SKM-1 treated with dmso at 0.1 percent for 144 hours (cell line): ENCODE measurements around the gene RPN2.

Source experiments
- DNase-seq: peaks from one replicate; lab custom pipeline; 2025; ENCODE audit not compliant: unreplicated experiment; lab: John Stamatoyannopoulos, UW

RPN2 gene

GRCh38 chr20:37179683-37180524, 774 bp downstream of the RPN2 start:
- DNase-seq = peak; percentile 11

GRCh38 chr20:37185686-37186085, 6.6 kb downstream of the RPN2 start:
- no peak for DNase-seq

- no peak for DNase-seq
Observed at GRCh38 chr20:37188787-37189186, 9.7 kb downstream of the RPN2 start.

- no peak for DNase-seq
Observed at GRCh38 chr20:37189416-37190016, 10.4 kb downstream of the RPN2 start.

- no peak for DNase-seq
Observed at GRCh38 chr20:37190354-37191112, 11.4 kb downstream of the RPN2 start.

- DNase-seq = peak; percentile 63
Observed at GRCh38 chr20:37192137-37192854, 13.2 kb downstream of the RPN2 start.

- DNase-seq = no peak
Observed at GRCh38 chr20:37193226-37193625, 14.1 kb downstream of the RPN2 start.

GRCh38 chr20:37193821-37194220, 14.7 kb downstream of the RPN2 start:
- DNase-seq = no peak

- DNase-seq = no peak
Observed at GRCh38 chr20:37194621-37195417, 15.7 kb downstream of the RPN2 start.

GRCh38 chr20:37198932-37199660, 20.0 kb downstream of the RPN2 start:
- no peak for DNase-seq

GRCh38 chr20:37200376-37200775, 21.2 kb downstream of the RPN2 start:
- DNase-seq = no peak

- DNase-seq = no peak
Observed at GRCh38 chr20:37200926-37201826, 22.0 kb downstream of the RPN2 start.

- no peak for DNase-seq
Observed at GRCh38 chr20:37201827-37202162, 22.7 kb downstream of the RPN2 start.

- DNase-seq = peak; percentile 43
Observed at GRCh38 chr20:37202267-37202943, 23.3 kb downstream of the RPN2 start.

- no peak for DNase-seq
Observed at GRCh38 chr20:37204056-37204455, 24.9 kb downstream of the RPN2 start.

- no peak for DNase-seq
Observed at GRCh38 chr20:37205130-37205529, 26.0 kb downstream of the RPN2 start.

GRCh38 chr20:37205794-37206193, 26.7 kb downstream of the RPN2 start:
- no peak for DNase-seq

GRCh38 chr20:37207171-37207570, 28.0 kb downstream of the RPN2 start:
- DNase-seq = no peak
